DMS79 (cell line): ENCODE data around the gene SLC25A29.

ENCODE experiments used
- DNase-seq: peaks from one replicate; lab custom pipeline; 2025; lab: John Stamatoyannopoulos, UW

The SLC25A29 gene

DNA sequence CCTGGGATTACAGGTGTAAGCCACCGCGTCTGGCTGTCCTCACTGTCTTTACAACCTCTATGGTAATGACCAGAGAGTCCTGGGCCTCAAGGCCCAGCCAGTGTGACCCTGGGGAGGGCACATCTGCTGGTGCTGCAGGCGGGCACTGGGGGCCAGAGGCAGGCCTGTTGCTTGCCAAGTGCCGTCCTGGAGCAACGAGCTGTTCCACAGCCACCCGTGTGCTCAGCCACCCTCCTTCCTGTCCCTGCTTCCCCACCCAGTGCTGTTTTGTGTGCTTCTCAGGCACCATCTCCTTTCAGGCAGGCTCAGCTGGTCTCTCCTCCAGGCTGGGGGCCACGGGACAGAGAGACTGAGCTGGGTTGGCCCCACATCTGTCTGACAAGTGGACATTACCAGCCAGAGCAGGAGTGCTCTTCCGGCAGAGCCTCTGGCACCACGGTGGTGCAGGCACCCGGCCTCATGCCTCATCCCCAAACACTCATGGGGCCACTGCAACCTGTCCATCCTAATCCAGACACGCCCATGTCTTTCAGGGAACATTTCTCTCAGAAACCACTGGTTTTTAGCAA lies 25.9 kb upstream of the SLC25A29 start:
- no peak for DNase-seq

DNA sequence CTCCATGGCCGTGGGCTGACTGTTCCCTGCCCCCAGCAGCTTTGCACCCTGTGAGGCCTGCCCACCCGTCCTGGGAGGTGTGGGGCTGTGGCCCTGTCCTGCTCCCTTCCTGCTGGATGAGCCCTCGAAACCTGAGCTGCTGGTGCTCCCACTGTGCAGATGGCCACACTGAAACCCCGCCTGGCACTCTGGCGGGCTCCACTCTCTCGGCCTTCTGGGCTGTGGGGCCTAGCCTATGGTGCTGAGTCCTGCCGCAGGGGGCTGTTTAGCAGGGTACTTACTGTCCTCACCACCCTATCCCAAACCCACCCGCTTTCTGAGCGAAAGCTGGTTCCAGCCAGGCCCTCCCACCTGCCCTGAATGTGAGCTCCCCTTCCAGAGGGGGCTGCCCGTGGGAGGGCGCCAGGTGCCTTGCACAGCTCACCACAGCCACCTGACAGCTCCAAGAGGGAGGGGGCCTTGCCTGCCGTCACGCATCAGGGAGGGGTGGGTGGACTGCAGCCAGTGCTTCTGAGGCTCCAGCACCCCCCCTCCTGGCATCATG lies 24.2 kb upstream of the SLC25A29 start:
- no peak for DNase-seq

DNA sequence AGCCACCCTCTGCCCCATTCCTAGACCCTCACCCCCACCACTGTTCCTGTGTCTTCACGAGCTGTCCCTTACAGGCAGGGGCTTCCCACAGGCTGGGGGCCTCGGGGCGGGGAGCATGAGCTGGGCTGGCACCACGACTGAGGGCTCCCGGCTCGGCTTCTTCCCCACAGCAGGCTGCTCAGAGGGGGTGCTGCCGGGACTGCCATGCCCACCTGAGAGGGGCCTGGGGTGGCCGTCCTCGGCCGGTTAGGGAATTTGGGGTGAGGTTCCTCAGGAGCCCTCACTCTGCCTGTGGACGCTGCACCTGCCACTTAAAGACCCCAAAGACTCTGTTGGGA lies 23.7 kb upstream of the SLC25A29 start:
- DNase-seq = no peak

DNA sequence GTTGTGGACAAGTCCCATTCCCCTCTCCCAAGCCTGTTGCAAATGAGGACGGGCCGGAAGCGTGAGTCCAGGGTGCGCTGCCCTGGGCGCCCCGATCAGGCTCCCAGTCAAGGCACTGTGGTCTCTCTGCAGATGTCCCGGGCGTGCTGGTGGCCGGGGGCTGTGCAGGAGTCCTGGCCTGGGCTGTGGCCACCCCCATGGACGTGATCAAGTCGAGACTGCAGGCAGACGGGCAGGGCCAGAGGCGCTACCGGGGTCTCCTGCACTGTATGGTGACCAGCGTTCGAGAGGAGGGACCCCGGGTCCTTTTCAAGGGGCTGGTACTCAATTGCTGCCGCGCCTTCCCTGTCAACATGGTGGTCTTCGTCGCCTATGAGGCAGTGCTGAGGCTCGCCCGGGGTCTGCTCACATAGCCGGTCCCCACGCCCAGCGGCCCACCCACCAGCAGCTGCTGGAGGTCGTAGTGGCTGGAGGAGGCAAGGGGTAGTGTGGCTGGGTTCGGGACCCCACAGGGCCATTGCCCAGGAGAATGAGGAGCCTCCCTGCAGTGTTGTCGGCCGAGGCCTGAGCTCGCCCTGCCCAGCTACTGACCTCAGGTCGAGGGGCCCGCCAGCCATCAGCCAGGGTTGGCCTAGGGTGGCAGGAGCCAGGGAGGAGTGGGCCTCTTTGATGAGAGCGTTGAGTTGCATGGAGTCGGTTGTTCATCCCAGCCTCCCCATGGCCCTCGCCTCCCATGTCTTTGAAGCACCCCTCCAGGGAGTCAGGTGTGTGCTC lies 23.2 kb upstream of the SLC25A29 start:
- DNase-seq = no peak

DNA sequence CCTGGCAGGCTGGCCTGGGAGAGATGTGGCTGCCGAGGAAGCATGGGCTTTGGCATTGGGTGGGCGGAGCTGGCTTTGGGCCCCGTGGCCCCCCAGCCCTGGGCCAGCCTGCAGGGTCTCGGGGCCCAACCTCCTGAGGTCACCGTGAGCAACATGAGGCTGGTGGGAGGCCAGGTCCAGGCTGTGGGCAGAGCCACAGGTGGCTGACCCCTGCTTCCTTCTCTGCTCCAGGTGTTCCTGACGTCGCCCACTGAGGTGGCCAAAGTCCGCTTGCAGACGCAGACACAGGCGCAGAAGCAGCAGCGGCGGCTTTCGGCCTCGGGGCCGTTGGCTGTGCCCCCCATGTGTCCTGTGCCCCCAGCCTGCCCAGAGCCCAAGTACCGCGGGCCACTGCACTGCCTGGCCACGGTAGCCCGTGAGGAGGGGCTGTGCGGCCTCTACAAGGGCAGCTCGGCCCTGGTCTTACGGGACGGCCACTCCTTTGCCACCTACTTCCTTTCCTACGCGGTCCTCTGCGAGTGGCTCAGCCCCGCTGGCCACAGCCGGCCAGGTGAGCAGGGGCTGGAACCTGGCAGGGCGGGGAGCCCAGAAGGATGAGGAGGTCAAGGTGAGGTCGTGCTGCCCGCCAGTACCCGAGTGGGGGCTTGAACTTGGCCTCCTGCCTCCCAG lies 22.4 kb upstream of the SLC25A29 start:
- DNase-seq = no peak

DNA sequence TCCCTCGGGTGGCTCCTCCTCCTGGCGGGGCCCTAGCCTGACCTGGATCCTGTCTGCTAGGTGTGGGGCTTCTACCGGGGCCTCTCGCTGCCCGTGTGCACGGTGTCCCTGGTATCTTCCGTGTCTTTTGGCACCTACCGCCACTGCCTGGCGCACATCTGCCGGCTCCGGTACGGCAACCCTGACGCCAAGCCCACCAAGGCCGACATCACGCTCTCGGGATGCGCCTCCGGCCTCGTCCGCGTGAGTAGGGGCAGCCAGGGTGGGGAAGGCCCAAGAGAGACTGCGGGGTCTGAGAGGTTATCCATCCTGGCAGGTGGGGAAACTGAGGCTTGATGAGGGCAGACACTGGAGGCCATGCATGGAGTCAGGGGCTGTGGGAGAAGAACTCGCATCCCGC lies 20.9 kb upstream of the SLC25A29 start:
- DNase-seq = no peak

DNA sequence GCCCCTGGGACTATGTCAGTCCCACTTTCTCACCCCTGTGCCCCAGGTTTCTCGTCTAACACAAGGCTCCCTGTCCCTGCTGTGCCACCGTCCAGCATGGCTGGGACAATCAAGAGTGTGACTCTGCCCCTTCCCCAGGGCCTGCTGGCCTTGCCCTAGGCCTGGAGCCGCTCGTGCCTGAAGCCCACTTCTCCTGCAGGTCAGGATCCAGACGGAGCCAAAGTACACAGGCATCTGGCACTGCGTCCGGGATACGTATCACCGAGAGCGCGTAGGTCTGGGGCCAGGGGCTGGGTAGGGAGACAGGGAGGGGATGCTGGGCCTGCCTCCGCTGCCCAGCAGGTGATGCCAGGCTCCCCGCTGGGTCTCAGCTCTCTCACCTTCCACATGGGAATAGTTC lies 19.7 kb upstream of the SLC25A29 start:
- DNase-seq = no peak

DNA sequence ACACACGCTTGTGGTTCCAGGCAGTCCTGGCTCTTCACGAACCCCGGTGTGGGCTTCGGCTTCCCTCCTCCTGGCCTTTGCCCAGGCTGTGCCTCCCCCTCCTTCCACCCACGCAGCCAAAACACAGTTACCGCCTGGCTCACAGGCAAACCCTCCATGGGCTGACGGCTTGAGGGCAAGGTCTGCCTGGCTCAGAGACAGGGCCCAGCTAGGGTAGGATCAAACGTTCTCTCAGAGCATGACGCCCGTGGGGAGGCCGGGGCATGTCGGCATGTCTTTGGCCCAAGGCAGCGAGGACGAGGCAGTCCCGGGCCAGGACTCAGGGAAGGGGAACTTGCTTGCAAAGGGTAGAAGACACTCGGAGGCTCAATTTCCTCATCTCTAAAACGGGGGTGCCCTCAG lies 19.0 kb upstream of the SLC25A29 start:
- DNase-seq = no peak

DNA sequence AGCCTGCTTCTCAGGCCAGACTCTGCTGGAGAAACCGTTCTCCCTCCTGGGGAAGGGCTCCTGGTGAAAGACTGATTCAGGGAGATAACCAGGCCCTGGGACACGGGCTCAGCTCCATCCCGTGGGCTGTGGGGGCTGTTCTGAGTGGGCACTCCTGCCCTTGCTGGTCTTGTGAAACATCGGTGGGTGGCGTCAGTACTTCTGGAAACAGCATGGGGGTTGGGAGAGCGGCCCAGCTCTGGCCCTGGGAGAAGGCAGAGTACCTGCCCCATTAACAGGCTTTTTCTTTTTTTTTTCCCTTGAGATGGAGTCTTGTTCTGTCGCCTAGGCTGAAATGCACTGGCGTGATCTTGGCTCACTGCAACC lies 17.7 kb upstream of the SLC25A29 start:
- DNase-seq = no peak

DNA sequence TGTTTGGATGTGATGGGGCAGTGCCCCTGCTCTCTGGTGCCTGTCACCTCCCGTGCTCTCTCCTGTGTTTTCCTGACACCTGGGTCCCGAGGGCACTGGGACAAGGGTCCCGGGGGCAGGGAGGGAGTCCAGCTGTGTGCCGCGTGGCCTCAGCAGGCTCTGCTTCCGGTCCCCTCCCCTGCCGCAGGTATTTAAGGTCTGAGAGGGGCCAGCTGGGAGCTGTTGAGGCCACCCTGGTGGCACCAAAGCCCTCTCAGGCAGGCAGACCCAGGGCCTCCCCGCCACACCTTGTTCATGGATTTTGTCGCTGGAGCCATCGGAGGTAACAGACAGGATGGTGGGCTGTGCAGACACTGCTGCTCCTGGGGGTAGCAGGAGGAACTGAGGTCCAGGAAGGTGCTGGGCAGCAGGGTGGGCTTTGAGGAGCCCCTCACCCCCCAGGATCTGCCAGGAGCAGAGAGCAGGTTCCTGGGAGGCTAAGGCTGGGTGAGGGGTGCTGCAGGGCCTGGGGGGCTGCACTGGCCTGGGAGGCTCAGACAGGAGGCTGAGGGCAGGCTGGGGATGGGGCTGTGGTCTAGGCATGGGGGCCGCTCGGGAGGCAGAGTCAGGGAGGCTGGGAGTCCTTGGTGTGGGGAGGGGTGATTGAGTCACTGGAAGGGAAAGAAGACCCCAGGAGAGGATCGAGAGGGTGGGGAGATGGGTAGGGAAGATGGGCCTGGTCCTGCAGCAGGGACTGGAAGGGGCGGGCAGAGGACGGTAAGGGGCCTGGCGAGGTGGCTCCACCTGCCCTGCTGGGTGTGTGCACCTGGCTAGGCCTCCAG lies 17.1 kb upstream of the SLC25A29 start, which contains the start of gene SLC25A47:
Gene SLC25A47 (plus strand): TSS at position 219 of the 821 bp plus-strand sequence. CDS start 76 bp downstream, at position 295.
- DNase-seq = no peak

DNA sequence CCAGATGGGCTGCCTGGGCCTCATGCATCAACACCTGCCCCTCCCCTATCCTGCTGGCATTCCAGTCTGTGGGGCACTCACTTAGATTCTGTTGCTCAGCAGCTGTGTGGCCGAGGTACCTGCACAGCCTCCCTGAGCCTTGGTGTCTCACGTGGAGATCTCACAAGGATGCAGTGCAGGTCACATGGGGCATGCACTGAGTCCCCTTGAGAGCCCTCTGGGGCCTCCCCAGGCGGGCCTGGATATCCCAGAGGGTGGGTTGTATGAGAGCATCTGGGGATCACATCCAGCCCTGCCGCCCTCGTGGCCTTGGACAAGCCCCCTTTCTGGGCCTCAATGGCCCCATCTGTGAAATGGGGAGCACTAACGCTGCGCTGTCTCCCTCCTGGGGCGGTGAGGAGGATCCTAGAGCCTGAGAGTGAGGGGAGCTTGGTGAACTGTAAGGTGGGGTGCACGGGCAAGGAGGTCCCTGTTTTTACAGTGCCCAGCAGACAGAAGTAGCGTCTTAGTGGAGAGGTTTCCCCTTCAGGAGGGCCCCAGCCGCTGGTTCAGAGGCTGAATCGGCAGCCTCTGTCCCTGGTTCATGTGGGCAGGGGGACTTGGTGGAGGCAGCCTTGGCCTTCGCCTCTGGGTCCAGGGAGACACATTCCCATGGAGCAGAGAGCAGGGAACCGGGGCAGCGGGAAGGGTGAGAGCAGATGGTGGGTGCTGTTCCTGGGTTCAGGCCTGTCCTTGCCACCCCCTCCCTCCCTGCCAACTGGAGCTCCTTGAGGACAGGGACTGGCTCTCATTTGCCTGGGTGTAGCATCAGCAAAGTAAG lies 16.1 kb upstream of the SLC25A29 start:
- no peak for DNase-seq

DNA sequence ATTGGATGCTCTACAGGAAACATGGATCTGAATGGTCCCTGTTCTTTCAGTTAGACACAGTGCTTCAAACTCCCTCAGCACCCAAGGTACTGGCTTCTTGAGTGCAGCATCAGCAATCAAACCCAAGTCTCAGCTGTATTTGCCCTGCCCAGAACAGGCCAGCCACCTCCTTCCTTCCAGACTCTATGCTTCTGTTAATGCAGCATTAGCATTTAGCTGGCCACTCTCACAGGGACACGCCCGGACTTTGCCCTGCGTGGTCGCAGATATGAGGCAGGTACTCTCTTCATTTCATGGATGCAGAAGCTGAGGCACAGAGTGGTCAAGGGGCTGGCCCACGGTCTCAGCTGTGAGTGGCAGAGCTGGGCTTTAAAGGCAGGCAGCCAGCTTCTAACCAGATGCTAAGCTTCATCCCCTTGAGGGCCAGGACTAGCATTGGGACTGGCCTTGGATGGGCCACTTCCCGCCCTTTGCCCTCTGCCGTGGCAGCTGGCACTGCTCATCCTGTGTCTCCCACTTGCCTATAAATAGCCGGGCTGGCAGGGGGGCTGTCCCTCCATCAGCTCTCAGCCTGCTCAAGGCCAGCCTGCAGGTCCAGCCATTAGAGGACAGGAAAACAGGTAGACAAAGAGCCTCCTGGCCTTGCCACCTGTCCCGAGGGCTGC lies 15.4 kb upstream of the SLC25A29 start:
- no peak for DNase-seq

DNA sequence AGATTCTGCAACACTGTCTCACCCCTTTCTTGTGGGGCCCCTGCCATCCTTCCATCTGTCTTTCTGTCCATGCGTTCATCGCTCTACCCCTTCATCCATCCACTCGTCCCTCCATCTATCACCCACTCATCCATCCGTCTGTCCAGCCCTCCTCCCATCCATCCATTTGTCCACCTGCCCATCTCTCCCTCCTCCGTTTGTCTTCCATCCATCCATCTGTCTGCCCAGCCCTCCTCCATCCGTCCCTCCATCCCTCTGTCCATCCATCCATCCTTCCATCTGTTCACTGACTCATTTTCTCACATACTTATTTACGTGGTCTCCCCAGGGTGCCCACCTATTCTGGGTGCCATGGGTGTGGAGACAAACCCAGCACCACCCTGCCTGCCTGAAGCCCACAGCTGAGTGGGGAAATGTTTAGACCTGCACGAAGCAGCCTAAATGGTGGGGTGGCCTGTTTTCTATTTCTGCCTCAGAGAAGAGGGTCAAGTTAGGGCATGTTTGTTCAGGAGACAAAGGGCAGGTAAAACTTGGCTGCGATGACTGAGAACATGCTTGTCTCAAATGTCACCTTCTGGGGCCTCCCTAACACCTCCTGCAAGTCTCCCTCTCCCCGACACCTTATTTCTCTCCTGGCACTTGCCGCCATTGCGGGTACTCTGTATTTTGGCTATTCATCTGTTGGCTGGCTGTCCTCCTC lies 14.1 kb upstream of the SLC25A29 start:
- no peak for DNase-seq

DNA sequence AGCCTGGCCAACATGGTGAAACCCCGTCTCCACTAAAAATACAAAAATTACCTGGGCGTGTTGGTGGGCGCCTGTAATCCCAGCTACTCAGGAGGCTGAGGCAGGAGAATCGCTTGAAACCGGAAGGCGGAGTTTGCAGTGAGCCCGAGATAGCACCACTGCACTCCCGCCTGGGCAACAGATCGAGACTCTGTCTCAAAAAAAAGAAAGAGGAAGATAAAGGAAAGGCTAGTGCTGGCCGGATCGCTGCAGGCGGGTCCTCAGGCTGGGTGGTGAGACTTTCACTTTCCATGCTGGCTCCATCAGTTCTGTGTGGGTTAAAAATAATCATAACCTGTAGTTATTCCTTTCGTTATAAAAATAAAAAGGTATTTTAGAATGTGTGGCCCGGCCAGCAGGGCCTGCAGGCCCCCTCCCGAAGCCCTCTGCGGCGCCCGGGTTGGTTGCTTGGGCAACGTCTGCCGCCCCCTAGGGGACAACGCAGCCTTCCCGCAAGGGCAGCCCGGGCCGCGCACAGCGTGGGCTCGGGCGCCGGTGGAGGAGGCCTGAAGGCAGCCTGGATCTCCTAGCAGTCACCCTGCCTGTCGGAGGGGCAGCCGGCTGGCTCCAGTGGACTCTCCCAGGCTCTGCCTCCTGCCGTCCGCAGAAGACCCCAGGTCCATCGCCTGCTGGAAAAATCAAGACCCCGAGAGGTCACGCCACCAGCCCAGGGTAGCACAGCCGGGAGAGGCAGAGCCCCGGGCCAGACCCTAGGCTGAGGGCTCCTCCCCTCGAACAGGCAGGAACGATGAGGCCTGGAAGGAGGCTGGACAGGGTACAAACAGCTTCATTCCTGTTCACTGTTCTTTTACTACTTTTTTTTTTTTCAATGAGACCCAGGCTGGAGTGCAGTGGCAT lies 11.9 kb upstream of the SLC25A29 start:
- no peak for DNase-seq

DNA sequence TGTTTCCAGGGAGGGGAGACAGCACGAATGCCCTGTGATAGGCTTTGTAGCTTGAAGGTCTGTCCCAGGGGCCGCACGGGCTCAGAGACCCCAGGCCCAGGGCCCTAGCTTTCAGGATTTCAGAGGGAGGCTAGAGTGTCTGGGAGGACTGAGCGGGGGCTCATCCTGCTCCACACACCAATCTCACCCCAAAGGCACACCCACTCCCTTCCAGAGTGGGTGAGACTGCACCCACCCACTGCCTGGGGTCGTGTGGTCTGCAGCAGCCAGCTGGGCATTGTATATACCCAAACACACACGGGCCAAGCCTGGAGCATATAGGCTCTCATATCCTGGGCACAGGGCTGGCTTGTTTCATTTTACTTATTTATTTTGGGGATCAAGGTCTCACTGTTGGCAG lies 11.1 kb upstream of the SLC25A29 start:
- DNase-seq = no peak

DNA sequence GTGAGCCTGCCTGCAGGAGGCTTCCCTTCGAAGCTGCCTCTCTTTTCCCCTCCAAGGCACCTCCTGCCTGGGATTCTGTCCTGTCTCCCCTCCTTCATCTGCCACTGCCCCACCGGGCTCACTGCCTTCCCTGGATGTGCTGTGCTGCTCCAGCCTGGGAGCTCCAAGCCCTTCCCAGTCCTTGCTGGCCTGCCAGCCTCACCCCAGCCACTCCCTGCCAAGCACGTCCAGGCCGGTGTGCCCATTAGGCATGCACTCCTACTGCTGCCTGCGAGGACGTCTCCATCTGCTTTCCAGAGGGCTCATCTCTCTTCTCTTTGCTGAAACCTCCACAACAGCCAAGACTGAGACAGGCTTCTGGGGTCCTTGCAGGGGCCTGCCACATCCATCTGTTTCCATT lies 8.5 kb upstream of the SLC25A29 start:
- DNase-seq = no peak

DNA sequence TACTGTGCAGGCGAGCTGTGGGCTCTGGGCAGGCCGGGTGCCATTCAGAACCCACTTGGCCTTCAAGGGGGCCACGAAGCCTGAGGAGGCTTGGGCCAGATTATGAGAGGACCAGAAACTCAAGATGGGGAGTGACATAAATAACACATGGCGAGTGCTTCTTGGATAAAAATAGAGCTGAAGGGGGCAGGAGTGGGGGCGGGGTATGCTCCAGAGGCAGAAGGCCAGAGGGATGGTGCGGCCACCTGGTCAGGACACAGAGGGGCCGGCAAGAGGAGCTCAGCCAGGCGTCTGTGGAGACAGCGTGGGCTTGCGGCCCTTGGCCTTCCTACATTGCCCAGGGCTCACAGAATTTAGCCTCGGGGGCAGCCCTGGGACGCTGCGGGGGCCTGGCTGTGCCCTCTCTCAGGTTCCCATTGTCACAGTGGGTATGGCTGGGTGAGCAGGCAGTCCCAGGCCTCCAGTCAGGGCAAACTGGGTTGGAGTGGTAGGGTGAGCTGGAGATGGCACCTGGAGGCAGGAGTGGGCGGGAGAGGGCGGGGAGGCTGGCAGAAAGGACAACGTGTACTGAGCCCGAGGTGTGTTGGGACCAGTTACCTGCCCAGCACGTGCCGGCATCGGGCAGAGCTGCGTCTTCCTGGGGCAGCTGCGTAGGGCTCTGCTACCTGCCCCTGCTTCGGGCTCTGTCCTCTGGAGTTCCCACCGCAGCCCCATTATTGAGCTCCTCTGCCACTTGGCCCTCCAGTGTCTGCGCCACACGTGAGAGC lies 7.4 kb upstream of the SLC25A29 start:
- no peak for DNase-seq

DNA sequence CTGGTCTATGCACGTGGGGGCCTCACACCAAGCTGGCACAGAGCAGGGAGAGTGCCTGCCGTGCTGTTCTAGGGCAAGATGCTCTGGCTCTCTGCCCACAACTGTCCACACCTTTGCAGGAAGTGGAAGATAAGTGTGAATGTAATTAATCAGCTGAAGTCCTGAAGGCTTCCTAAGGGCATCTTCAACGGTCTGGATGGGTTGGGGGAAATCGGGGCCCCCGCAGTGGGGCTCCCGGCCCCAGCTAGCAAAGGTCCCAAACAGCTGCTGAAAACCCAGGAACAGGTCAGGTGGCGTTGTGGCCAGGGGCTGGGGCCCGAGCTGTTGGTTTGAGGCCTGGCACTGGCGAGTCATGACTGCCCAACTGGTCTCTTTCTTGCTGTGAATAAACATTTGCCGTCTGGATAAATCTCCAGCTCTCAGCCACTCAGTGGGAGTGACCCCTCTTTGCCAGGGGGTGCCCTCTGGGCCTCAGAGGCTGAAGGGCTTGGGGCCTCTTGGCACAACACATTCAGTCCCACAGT lies 6.7 kb upstream of the SLC25A29 start:
- no peak for DNase-seq
